LHCN-M2 (cell line): ENCODE measurements around the gene XAB2. TPM values are rescaled to one million over a fixed set of nuclear protein-coding genes. Genes with fewer than 3 reads are reported as not detected.
"Not testable (repeated sequence)": the region's sequence is repeated elsewhere in the genome, so short reads cannot be mapped to it uniquely, and the experiment has no call there.

Experiments
- DNase-seq: peaks from one replicate; pipeline ENCODE4 v3.0.0-alpha.2; 2012; ENCODE audit warnings: low read depth
- total RNA-seq: library from RNA; depleted of rRNA; stranded (reverse); fragments of >200 nt; gene quantifications from 2 replicates; pipeline ENCODE4 v1.2.3, GENCODE V29; 2014

The XAB2 gene
- total RNA-seq, 1 experiment from 2014 or later, result 37.1 TPM

DNA sequence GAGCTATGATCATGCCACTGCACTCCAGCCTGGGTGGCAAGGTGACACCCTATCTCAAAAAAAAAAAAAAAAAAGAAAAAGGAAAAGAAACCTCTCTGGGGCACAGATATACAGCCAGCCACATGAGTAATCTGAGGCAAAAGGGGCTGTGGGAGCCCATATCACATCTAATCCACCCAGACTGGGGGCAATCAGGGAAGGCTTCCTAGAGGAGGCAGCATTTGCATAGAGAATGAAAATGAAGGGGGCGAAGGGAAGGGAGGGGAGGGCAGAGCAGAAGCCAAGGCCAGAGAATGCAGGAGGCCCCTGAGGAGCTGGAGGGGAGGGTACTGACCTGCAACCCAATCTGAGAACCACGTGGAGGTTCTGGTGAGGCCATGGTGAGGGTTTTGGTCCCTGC is 20.8 kb upstream of the XAB2 start:
- DNase-seq, result no peak

DNA sequence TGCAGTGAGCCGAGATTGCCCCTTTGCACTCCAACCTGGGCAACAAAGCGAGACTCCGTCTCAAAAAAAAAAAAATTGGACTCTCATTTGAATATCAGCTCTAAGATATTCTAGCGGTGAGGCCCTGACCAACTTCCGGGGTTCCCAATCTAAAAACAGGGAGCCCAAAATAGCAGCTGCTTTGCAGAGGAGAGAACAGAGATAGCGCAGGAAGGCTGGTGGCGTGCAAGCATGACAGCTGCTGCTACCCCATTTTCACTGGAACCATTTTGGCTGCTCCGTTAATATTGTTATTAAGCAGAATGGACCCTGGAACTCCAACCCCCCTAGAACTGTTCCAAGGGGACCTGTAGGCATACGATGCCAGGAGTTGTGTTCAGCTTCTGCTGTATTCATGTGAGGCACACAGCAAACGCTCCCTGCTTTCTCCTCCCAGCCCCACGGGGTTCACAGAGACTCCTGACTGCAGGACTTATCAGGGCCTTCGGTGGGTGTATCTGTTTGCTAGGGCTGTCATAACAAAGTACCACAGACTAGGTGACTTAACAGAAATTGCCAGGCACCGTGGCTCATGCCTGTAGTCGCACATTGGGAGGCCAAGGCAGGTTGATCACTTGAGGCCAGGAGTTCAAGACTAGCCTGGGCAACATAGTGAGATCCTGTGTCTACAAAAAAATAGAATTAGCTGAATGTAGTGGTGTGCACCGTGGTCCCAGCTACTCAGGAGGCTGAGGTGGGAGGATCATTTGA is 19.1 kb upstream of the XAB2 start:
- DNase-seq, result no peak

DNA sequence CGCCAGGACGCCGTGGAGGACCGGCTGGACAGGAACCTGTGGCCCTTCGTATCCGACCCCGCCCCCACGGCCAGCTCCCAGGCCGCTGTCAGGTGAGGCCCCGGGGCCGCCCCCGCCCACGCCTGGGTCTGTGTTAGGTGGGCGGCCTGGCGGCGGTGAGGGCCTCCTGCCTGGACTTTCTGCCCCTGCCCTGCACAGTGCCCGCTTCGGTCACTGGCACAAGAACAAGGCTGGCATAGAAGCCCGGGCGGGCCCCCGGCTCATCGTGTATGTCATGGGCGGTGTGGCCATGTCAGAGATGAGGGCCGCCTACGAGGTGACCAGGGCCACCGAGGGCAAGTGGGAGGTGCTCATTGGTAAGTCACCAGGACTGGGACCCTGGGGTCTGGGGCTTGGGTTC is 17.8 kb upstream of the XAB2 start:
- DNase-seq, result no peak

DNA sequence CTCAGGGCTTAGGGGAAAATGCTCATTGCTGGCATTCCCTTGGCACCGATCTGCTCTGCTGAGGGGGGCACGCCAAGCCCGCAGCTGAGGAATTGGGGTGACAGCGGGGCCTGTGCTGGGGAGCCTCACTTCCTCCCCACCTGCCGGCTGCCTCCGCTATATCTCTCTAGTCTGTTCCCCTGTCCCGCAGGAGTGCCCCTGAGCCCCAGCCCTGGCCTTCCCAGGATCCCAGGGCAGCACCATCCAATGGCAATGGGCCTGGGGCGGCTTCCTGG is 17.0 kb upstream of the XAB2 start:
- no peak for DNase-seq

DNA sequence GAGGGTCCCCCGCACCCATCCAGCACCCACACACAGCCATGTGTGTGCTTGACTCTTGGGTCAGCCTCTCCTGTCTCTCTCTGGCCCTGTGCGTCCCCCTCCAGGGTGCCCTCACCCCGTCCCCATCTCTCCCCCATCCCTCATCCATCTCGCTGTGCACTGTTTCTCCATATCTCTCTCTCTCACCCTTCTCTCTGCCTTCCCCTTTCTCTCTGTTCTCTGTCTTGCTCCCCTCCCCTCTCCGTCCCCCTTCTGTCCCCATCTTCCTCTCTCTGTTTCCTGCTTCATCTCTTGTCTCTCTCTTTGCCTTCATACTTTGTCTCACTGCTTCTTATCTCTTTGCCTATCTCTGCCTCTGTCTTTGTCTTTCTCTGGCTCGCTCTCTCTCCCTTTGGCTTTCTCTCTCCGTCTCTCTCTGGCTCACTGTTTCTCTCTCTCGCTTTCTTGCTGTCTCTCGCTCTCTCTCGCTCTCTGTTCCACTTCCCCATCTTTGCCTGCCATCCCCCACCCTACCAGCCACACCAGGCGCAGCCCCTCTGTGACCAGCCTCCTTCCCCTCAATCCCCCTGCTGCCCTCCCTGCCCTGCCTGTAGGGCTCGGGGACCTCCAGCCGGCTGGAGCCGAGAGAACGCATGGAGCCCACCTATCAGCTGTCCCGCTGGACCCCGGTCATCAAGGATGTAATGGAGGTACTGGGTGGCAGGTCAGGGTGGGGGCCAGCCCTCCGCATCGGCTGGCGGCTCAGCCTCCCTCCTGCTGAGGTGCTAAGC is 16.5 kb upstream of the XAB2 start:
- DNase-seq, result no peak

DNA sequence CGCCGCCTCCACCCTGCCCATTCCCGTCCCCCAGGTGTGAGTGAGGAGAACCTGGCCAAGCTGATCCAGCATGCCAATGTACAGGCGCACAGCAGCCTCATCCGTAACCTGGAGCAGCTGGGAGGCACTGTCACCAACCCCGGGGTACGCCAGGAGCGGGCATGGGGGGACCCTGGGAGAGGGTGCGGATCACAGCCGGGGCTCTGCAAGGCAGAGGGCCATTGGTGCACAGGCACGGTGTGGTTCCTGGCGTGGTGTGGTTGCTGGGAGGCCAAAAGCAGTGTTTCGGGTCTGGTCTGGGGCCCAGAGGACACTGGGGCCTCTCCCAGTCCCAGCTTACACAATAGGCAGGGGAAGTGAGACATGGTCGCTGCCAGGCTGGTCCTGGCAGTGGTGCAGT is 15.8 kb upstream of the XAB2 start:
- no peak for DNase-seq

DNA sequence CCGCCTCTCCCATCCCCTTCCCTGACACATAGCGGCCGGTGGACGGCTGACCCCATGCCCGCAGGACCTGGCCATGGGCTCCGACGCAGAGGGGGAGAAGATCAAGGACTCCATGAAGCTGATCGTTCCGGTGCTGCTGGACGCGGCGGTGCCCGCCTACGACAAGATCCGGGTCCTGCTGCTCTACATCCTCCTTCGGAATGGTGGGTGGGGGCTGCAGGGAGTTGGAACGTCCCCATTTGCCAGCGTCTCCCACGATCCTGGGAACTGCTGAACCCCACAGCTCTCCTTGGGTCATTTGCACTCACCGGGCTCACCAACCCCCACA is 15.2 kb upstream of the XAB2 start:
- DNase-seq, result no peak

DNA sequence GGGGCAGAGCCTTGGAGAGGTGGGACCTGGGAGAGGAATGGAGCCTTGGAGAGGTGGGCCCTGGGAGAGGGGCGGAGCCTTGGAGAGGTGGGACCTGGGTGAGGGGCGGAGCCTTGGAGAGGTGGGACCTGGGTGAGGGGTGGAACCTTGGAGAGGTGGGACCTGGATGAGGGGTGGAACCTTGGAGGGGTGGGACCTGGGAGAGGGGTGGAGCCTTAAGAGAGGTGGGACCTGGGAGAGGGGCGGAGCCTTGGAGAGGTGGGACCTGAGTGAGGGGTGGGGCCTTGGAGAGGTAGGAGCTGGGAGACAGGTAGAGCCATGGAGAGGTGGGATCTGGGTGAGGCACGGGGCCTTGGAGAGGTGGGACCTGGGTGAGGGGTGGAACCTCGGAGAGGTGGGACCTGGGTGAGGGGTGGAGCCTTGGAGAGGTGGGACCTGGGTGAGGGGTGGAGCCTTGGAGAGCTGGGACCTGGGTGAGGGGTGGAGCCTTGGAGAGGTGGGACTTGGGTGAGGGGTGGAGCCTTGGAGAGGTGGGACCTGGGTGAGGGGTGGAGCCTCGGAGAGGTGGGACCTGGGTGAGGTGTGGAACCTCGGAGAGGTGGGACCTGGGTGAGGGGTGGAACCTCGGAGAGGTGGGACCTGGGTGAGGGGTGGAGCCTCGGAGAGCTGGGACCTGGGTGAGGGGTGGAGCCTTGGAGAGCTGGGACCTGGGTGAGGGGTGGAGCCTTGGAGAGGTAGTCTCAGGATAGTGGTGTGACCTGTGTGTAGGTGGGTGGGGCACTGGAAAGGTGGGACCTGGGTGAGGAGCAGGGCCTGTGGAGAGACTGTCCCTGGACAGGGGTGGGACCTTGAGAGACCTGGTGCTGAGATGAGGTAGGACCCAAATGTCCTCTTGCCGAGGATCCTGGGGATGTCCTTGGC is 14.5 kb upstream of the XAB2 start:
- DNase-seq, result not testable (repeated sequence)

DNA sequence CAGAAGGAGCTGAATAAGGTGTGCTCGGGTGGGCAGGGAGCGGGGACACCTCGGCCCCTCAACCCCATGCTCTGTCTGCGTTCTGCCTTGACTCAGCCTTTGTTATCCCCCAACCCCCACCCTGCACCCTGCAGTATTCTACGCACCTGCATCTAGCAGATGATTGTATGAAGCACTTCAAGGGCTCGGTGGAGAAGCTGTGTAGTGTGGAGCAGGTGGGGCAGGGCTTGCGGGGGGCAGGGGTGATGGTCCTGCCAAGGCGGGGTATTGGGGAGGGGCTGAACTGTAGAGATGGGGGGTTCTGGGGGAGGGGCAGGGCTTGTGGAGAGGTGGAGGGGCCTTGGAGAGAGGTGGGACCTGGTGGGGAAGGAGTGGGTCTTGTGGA is 13.7 kb upstream of the XAB2 start:
- DNase-seq, result no peak

DNA sequence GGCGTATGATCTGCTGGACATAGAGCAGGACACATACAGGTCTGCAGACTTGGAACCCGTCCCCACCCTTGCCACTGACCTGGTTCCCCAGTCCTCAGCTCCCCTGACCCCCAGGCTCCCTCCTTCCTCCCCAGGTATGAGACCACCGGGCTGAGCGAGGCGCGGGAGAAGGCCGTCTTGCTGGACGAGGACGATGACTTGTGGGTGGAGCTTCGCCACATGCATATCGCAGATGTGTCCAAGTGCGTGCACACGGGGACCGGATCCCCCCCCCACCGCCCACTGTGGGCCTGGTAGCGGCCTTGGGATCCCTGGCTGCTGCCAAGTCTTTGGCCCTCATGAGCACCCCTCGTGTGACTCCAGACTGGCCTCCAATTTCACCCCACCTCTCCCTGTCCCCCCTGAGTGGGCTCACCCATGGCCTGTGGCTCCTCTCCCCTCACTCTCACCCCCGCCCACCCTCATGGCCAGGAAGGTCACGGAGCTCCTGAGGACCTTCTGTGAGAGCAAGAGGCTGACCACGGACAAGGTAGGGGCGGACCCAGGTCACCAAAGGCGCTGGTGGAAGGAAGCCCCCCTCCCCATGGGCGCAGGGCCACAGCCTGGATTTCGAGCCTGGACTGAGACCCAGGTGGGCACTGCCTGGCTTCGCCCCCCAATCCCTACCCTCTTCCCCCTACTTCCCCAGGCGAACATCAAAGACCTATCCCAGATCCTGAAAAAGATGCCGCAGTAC is 13.1 kb upstream of the XAB2 start:
- no peak for DNase-seq

DNA sequence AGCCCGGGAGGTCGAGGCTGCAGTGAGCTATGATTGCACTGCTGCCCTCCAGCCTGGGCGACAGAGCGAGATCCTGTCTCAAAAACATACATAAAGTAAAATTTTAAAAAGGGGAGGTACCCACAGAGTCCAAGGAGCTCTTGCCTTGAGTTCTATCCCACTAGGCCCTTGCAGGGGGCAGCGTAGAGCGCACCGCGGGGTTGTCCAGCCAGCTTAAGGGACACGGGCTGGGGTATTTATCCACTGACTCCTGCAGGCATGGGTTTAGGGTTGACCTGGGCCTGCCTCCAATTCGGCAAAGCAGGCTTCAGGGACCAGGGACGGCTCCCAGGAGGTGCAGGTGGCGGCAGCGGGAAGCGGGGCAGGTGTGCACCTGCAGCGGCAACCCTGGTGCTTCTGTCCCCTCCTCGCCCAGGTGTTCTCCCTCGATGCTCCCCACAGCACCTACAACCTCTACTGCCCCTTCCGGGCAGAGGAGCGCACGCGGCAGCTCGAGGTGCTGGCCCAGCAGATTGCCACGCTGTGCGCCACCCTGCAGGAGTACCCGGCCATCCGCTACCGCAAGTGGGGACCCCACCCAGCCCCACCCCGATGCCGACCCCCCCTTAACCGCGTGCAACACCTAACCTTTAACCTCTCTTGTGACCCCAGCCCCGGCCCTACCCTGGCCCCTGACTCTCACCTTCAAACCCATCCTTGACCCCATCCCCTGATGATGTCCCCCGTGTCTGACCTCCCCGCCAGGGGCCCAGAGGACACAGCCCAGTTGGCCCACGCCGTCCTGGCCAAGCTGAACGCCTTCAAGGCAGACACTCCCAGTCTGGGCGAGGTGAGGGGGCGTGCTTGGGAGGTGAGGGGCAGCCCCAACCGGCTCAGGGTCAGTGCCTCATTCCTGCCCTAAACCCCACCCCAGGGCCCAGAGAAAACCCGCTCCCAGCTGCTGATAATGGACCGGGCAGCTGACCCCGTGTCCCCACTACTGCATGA is 12.2 kb upstream of the XAB2 start:
- no peak for DNase-seq

DNA sequence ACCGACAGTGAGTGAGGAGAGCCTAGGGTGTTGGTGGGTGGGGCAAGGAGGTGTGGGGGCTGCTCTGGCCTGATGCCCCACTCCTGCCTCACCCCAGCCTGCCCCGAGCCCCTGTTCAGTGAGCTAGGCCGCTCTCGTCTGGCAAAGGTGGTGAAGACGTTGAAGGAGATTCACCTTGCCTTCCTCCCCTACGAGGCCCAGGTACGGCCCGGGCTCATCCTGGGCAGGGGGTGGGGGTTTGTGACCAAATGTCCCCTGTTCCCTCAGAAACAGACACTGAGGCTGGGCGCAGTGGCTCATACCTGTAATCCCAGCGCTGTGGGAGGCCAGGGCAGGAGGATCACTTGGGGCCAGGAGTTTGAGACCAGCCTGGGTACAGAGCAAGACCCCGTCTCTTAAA is 11.5 kb upstream of the XAB2 start:
- DNase-seq, result no peak

DNA sequence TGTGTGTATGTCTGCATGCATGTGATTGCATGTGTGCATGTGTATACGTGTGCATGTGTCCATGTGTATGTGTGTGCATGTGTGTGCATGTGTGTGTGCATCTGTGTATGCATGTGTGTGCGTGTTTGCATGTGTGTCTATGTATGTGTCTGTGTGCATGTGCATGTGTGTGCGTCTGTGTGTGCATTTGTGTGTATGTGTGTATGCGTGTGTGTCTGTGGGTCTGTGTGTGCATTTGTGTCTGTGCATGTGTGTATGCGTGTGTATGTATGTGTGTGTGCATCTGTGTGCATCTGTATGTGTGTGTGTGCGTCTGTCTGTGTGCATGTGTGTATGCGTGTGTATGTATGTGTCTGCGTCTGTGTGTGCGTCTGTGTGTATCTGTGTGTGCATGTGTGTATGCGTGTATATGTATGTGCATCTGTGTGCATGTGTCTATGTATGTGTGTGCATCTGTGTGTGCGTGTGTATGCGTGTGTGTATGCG is 10.6 kb upstream of the XAB2 start:
- DNase-seq, result no peak

DNA sequence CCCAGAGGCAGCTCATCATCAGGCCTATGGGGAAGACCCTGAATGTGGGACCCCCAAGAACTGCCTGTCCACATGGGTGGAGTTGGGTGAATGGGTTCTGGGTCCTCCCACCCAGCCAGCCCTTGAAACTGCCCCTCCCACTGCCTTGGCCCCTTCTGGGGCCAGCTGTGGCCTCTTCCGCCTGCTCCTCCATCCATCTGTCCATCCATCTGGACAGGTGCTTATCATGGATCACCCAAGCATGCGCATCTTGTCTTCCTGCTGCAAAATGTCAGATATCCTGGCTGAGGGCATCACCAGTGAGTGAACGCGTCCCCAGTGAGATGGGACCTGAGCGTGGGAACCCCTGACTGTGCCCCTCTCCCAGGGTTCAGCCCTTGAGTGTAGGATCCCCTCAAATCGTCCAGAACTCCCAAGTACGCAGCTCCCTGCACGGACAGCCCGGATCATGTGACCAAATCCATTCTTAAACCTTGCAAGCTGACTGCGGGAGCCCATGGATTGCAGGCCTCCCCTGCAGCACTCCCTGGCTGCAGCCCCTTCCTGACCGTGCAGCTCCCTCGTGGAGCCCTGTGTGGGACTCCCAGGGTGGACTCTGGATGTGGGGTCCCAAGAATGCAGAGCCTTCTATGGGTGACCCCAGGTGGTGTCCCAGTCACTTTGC is 9.6 kb upstream of the XAB2 start:
- DNase-seq, result no peak

DNA sequence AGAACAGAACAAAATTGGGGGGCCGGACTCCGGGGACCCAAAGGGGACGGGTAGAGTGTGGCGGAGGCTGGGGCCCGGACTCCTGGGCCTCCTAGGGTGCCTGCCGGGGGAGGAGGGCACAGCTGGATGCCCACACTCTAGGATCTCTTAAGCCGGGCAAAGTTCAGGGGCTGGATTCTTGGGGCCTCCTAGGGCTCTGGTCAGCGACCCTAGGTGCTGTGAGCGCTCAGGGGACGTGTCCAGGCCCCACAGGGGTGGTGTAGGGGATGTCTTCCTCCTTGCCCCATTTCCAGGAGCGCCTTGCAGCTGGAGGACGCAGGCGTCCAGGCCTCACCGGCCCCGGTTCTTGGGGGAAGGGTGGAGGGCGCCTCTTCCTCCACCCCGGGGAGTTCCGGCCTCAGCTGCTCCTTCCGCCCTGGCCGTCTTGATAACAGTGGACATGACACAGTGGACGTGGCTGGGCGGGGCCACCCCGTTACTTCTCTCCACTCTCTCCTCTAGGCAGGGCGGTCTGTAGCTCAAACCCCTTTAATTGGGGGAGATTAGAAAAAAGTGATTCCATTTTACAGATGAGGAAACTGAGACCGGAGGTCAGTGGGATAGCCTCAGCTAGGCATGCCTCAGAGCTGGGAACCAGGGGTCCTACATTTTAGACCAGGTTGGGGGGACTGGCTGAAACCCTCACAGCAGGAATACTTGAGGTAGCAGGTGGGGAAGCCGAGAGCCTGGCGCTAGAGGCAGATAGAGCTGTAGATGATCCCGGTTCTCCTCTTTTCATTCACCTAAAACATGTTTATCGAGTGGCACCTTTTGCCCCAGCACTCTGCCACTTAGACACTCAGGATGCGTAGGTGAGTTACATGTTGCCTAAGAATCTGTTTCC is 8.3 kb upstream of the XAB2 start:
- no peak for DNase-seq

DNA sequence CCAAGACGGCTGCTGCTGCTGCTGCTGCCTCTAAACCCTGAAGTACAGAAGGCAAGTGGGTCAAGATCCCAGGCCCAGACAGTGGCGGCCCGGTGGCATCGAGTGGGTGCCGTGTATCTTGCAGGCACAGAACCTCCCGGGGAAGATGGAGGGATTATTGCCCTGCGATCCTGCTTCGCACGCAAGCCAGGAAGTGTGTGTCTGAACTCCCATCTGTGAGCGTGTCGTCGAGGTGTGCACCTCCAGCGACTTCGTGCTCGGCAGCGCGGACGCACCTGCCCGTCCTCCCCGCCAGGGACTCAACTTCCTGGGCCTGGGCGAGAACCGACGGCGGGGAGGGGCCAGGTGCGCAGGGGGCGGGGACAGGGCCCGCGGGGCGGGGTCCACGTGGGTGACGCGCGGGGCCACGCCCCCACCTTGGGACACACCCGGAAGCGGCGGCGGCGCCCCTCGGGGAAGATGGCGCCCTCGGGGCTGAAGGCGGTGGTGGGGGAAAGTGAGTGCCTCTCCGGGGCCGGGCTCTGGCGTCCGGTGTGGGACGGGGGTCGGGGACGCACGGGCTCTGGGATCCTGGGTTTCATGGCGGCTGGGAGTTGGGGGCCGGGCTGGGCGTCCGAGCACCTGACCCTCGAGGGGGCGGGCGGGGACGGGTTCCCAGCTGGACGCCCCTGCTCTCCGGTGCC is 7.5 kb upstream of the XAB2 start, which contains the start of gene STXBP2:
Gene STXBP2, plus strand, starts transcription at position 420 of the 683 bp plus-strand sequence. Its CDS starts 40 bp downstream, at position 460.
- DNase-seq, result no peak

DNA sequence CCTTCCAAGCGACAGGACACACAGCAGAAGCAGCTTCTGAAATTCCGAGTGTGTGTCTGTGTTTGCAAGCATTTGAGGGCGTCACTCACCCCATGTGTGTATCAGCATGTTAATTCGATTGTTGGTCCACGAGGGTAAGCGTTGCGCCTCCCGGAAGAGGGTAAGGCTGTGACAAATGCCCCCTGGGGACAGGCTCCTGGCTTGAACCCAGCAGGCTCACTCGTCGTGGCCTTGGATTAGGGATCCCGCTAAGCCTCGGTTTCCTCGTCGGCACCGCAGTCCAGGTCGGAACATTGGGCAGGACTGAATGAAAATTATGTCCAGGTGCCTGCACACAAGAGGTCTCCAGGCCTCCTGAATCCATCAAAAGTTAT is 7.0 kb upstream of the XAB2 start:
- no peak for DNase-seq

DNA sequence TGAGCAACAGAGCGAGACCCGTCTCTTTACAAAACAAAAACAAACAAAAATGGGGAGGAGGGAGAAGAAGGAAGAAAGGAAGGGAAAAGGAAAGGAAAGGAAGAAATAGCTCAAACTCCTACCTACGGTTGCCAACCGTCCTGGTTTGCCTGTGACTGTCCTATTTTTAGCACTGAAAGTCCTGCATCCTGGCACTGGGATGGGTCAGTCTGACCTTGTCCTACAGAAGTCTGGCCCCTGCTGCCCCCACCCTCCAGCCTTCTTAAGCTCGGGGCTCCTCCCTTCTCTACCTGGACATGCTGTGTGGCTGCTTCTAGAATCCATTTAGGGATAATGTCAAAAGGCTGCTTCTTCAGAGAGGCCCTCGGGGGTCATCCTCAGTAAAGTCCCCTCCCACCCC is 6.3 kb upstream of the XAB2 start:
- no peak for DNase-seq
